ENCODE data around the gene PROP1. TPM values are rescaled to one million over a fixed set of nuclear protein-coding genes. Genes with fewer than 3 reads are reported as not detected.

PROP1 gene
- total RNA-seq, 3 donors from 2014 or later (not counting 1 experiment from before 2014, with no cell fraction given), result not detected

- peaks cover 8% of the 10 kb centered on the region for H3K27me3 ChIP-seq (ENCODE audit: control insufficient read depth, insufficient read depth, low read length)
- H3K9me3 ChIP-seq (ENCODE audit: control insufficient read depth, insufficient read depth, low read length), result no peaks in the 10 kb centered on the region
- no peaks in the 10 kb centered on the region for H3K4me1 Mint-ChIP-seq
- H3K36me3 Mint-ChIP-seq, result no peaks in the 10 kb centered on the region
- no peaks in the 10 kb centered on the region for H3K9me3 Mint-ChIP-seq
- H3K4me3 ChIP-seq (ENCODE audit: low read length), result no peak overlapping the region
- H3K4me3 Mint-ChIP-seq, result no peak overlapping the region
- TF ChIP-seq CTCF (IDR thresholded peaks at IDR 0.05), result no peak
- intact Hi-C loops (cut with micrococcal nuclease), result no loop called here
- no peak overlapping the region for H3K27ac Mint-ChIP-seq
- H3K36me3 ChIP-seq (ENCODE audit: control insufficient read depth, insufficient read depth, low read length), result no peaks in the 10 kb centered on the region
- H3K27me3 Mint-ChIP-seq (ENCODE audit: low read depth in 2 of 2), result peaks cover 12 to 17% of the 10 kb centered on the region in 2 donors
- WGBS (ENCODE audit: insufficient coverage), result 82% methylated on average over 10 of the region's 10 CpGs
- no peak for DNase-seq
- ATAC-seq, result no peak
- H3K27ac ChIP-seq (ENCODE audit: low read length), result no peak overlapping the region
- H3K4me1 ChIP-seq (ENCODE audit: control insufficient read depth, insufficient read depth, low read length), result no peaks in the 10 kb centered on the region
These were observed 1.4 kb downstream of the PROP1 start for GRCh38 chr5:177994561-177995190.

DNA sequence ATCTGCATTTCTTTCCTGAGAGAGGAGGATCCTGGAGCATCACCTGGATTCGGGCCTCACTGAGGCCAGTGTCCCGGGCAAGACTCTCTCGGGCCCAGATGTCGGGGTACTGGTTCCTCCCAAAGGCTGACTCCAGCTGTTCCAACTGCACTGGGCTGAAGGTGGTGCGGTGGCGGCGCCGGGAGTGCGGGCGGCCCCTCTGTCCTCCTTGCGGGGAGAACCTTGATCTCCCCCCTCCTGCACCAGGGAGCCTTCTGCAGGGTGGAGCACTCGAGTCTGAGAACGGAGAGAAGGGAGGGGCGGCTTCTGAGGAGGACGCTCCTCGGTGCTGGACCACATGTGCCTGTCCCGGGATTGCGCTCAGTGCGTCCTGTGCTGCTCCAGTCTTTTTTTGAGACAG, 2.0 kb downstream of the PROP1 start:
- TF ChIP-seq CTCF (IDR thresholded peaks at IDR 0.05), result no peak
- H3K27me3 ChIP-seq (ENCODE audit: control insufficient read depth, insufficient read depth, low read length), result peaks cover 8% of the 10 kb centered on the region
- H3K4me3 Mint-ChIP-seq, result no peak overlapping the region
- H3K9me3 ChIP-seq (ENCODE audit: control insufficient read depth, insufficient read depth, low read length), result no peaks in the 10 kb centered on the region
- H3K27ac ChIP-seq (ENCODE audit: low read length), result no peak overlapping the region
- H3K27ac Mint-ChIP-seq, result no peak overlapping the region
- H3K27me3 Mint-ChIP-seq (ENCODE audit: low read depth in 2 of 2), result peaks cover 12 to 17% of the 10 kb centered on the region in 2 donors
- WGBS (ENCODE audit: insufficient coverage), result 91% methylated on average over 19 of the region's 19 CpGs
- ATAC-seq, result no peak
- intact Hi-C loops (cut with micrococcal nuclease), result no loop called here
- H3K36me3 Mint-ChIP-seq, result no peaks in the 10 kb centered on the region
- no peaks in the 10 kb centered on the region for H3K4me1 Mint-ChIP-seq
- DNase-seq, result no peak
- no peaks in the 10 kb centered on the region for H3K4me1 ChIP-seq (ENCODE audit: control insufficient read depth, insufficient read depth, low read length)
- no peak overlapping the region for H3K4me3 ChIP-seq (ENCODE audit: low read length)
- H3K36me3 ChIP-seq (ENCODE audit: control insufficient read depth, insufficient read depth, low read length), result no peaks in the 10 kb centered on the region
- no peaks in the 10 kb centered on the region for H3K9me3 Mint-ChIP-seq

- no peak overlapping the region for H3K27ac Mint-ChIP-seq
- intact Hi-C loops (cut with micrococcal nuclease), result no loop called here
- H3K4me1 Mint-ChIP-seq, result no peaks in the 10 kb centered on the region
- H3K4me3 ChIP-seq (ENCODE audit: low read length), result no peak overlapping the region
- no peaks in the 10 kb centered on the region for H3K9me3 ChIP-seq (ENCODE audit: control insufficient read depth, insufficient read depth, low read length)
- DNase-seq (no peak), ATAC-seq (no peak)
- TF ChIP-seq CTCF (IDR thresholded peaks at IDR 0.05), result no peak
- 85% methylated on average over 6 of the region's 6 CpGs for WGBS (ENCODE audit: insufficient coverage)
- no peak overlapping the region for H3K4me3 Mint-ChIP-seq
- no peaks in the 10 kb centered on the region for H3K9me3 Mint-ChIP-seq
- peaks cover 7% of the 10 kb centered on the region for H3K27me3 ChIP-seq (ENCODE audit: control insufficient read depth, insufficient read depth, low read length)
- peaks cover 12 to 17% of the 10 kb centered on the region in 2 donors for H3K27me3 Mint-ChIP-seq (ENCODE audit: low read depth in 2 of 2)
- no peak overlapping the region for H3K27ac ChIP-seq (ENCODE audit: low read length)
- no peaks in the 10 kb centered on the region for H3K36me3 Mint-ChIP-seq
- no peaks in the 10 kb centered on the region for H3K4me1 ChIP-seq (ENCODE audit: control insufficient read depth, insufficient read depth, low read length)
- H3K36me3 ChIP-seq (ENCODE audit: control insufficient read depth, insufficient read depth, low read length), result no peaks in the 10 kb centered on the region
These were observed 3.6 kb downstream of the PROP1 start for GRCh38 chr5:177992466-177992865.
